ENCODE measurements around the gene TNN. TPM values are rescaled to one million over a fixed set of nuclear protein-coding genes. Genes with fewer than 3 reads are reported as not detected.

Gene TNN
- total RNA-seq, 6 experiments from 2014 or later = 0.18 to 0.67 (median 0.41) TPM

- DNase-seq (peak in 2 of 3 donors; percentile 62 to 76), ATAC-seq (peak; percentile 50 to 71 (median 62))
- no peaks in the 10 kb centered on the region for H3K27me3 ChIP-seq
- H3K4me3 ChIP-seq = no peak overlapping the region
- TF ChIP-seq CTCF (IDR thresholded peaks at IDR 0.05) (no peak), POLR2A (IDR thresholded peaks at IDR 0.05) (no peak)
- 14% methylated on average over 1 of the region's 5 CpGs for WGBS (ENCODE audit: insufficient coverage, low coverage, low lambda C conversion rate, missing lambda C conversion rate)
- peaks cover 0 to 11% (median 4%) of the 10 kb centered on the region in 4 donors for H3K4me1 ChIP-seq
- intact Hi-C loops (cut with DNase I) = no loop called here
- no peak overlapping the region for H3K27ac ChIP-seq
- H3K36me3 ChIP-seq = peaks cover 0 to 9% (median 3%) of the 10 kb centered on the region in 4 donors
- no peaks in the 10 kb centered on the region for H3K9me3 ChIP-seq
Observed at GRCh38 chr1:175155936-175156335, 88.3 kb downstream of the TNN start.

- intact Hi-C loops (cut with DNase I) = no loop called here
- H3K27me3 ChIP-seq = no peaks in the 10 kb centered on the region
- H3K4me3 ChIP-seq = no peak overlapping the region
- no peak overlapping the region for H3K27ac ChIP-seq
- no peaks in the 10 kb centered on the region for H3K9me3 ChIP-seq
- WGBS (ENCODE audit: insufficient coverage, low coverage, low lambda C conversion rate, missing lambda C conversion rate) = 92% methylated on average over 2 of the region's 2 CpGs
- TF ChIP-seq CTCF (IDR thresholded peaks at IDR 0.05) (no peak), POLR2A (IDR thresholded peaks at IDR 0.05) (no peak)
- no peak for DNase-seq
- peaks cover 0 to 11% (median 4%) of the 10 kb centered on the region in 4 donors for H3K4me1 ChIP-seq
- ATAC-seq = no peak
- H3K36me3 ChIP-seq = peaks cover 0 to 9% (median 3%) of the 10 kb centered on the region in 4 donors
Observed at GRCh38 chr1:175157200-175157599, 89.6 kb downstream of the TNN start.

- ATAC-seq (no peak), DNase-seq (no peak)
- H3K4me1 ChIP-seq = peaks cover 0 to 11% (median 4%) of the 10 kb centered on the region in 4 donors
- H3K4me3 ChIP-seq = no peak overlapping the region
- 90% methylated on average over 2 of the region's 6 CpGs for WGBS (ENCODE audit: insufficient coverage, low coverage, low lambda C conversion rate, missing lambda C conversion rate)
- intact Hi-C loops (cut with DNase I) = no loop called here
- no peaks in the 10 kb centered on the region for H3K27me3 ChIP-seq
- no peaks in the 10 kb centered on the region for H3K9me3 ChIP-seq
- H3K36me3 ChIP-seq = peaks cover 0 to 9% (median 5%) of the 10 kb centered on the region in 4 donors
- TF ChIP-seq CTCF (IDR thresholded peaks at IDR 0.05) (no peak), POLR2A (IDR thresholded peaks at IDR 0.05) (no peak)
- H3K27ac ChIP-seq = no peak overlapping the region
Observed at GRCh38 chr1:175158170-175158591, 90.5 kb downstream of the TNN start.

GRCh38 chr1:175162955-175163354 lies 95.3 kb downstream of the TNN start:
- no peak for TF ChIP-seq POLR2A (IDR thresholded peaks at IDR 0.05)
- no peak for TF ChIP-seq CTCF (IDR thresholded peaks at IDR 0.05)
- WGBS (ENCODE audit: insufficient coverage, low coverage, low lambda C conversion rate, missing lambda C conversion rate) = 60% methylated on average over 1 of the region's 4 CpGs
- no peaks in the 10 kb centered on the region for H3K9me3 ChIP-seq
- no peak for ATAC-seq
- no peak for DNase-seq
- peaks cover 0 to 34% (median 18%) of the 10 kb centered on the region in 4 donors for H3K36me3 ChIP-seq
- no peak overlapping the region for H3K27ac ChIP-seq
- intact Hi-C loops (cut with DNase I) = no loop called here
- H3K27me3 ChIP-seq = no peaks in the 10 kb centered on the region
- H3K4me3 ChIP-seq = no peak overlapping the region
- H3K4me1 ChIP-seq = no peaks in the 10 kb centered on the region

GRCh38 chr1:175163702-175164101 lies 96.1 kb downstream of the TNN start:
- H3K9me3 ChIP-seq = no peaks in the 10 kb centered on the region
- intact Hi-C loops (cut with DNase I) = no loop called here
- ATAC-seq (no peak), DNase-seq (no peak)
- TF ChIP-seq CTCF (IDR thresholded peaks at IDR 0.05) = no peak
- no peak for TF ChIP-seq POLR2A (IDR thresholded peaks at IDR 0.05)
- no peaks in the 10 kb centered on the region for H3K27me3 ChIP-seq
- no peak overlapping the region for H3K4me3 ChIP-seq
- no peak overlapping the region for H3K27ac ChIP-seq
- H3K4me1 ChIP-seq = no peaks in the 10 kb centered on the region
- 66% methylated on average over 4 of the region's 4 CpGs for WGBS (ENCODE audit: insufficient coverage, low coverage, low lambda C conversion rate, missing lambda C conversion rate)
- peaks cover 0 to 34% (median 18%) of the 10 kb centered on the region in 4 donors for H3K36me3 ChIP-seq
